ENCODE measurements around the gene MBOAT1.

Gene MBOAT1

GRCh38 chr6:20198775-20199174 lies 13.5 kb downstream of the MBOAT1 start:
- Histone ChIP-seq H3K9ac (ENCODE audit: low read length) (no peak overlapping the region), H3K27ac (ENCODE audit: low read length) (no peak overlapping the region)

GRCh38 chr6:20198156-20198774 lies 14.0 kb downstream of the MBOAT1 start:
- Histone ChIP-seq H3K27me3 (ENCODE audit: control insufficient read depth, insufficient read depth, low read length) (no peaks in the 10 kb centered on the region), H3K27ac (ENCODE audit: low read length) (no peak overlapping the region), H3K9me3 (ENCODE audit: control insufficient read depth, low read depth, low read length) (no peaks in the 10 kb centered on the region), H3K36me3 (ENCODE audit: control insufficient read depth, low read depth, low read length) (no peaks in the 10 kb centered on the region), H3K9ac (ENCODE audit: low read length) (no peak overlapping the region), H3K4me1 (ENCODE audit: control insufficient read depth, low read depth, low read length) (peaks cover 17% of the 10 kb centered on the region), H3K4me3 (ENCODE audit: low read length) (no peak overlapping the region)

More at GRCh38 chr6:20198775-20199174, 13.5 kb downstream of the MBOAT1 start:
- no peaks in the 10 kb centered on the region for H3K27me3 ChIP-seq (ENCODE audit: control insufficient read depth, insufficient read depth, low read length)
- peaks cover 17% of the 10 kb centered on the region for H3K4me1 ChIP-seq (ENCODE audit: control insufficient read depth, low read depth, low read length)
- H3K36me3 ChIP-seq (ENCODE audit: control insufficient read depth, low read depth, low read length) = no peaks in the 10 kb centered on the region
- no peaks in the 10 kb centered on the region for H3K9me3 ChIP-seq (ENCODE audit: control insufficient read depth, low read depth, low read length)
- no peak overlapping the region for H3K4me3 ChIP-seq (ENCODE audit: low read length)

GRCh38 chr6:20197251-20197650 lies 15.0 kb downstream of the MBOAT1 start:
- H3K27me3 ChIP-seq (ENCODE audit: control insufficient read depth, insufficient read depth, low read length) = no peaks in the 10 kb centered on the region
- no peak overlapping the region for H3K4me3 ChIP-seq (ENCODE audit: low read length)
- no peaks in the 10 kb centered on the region for H3K36me3 ChIP-seq (ENCODE audit: control insufficient read depth, low read depth, low read length)
- H3K9me3 ChIP-seq (ENCODE audit: control insufficient read depth, low read depth, low read length) = no peaks in the 10 kb centered on the region
- peaks cover 17% of the 10 kb centered on the region for H3K4me1 ChIP-seq (ENCODE audit: control insufficient read depth, low read depth, low read length)
- H3K27ac ChIP-seq (ENCODE audit: low read length) = no peak overlapping the region
- H3K9ac ChIP-seq (ENCODE audit: low read length) = no peak overlapping the region

GRCh38 chr6:20192625-20193024 lies 19.6 kb downstream of the MBOAT1 start:
- no peaks in the 10 kb centered on the region for H3K27me3 ChIP-seq (ENCODE audit: control insufficient read depth, insufficient read depth, low read length)
- no peaks in the 10 kb centered on the region for H3K9me3 ChIP-seq (ENCODE audit: control insufficient read depth, low read depth, low read length)
- no peak overlapping the region for H3K4me3 ChIP-seq (ENCODE audit: low read length)
- no peak overlapping the region for H3K9ac ChIP-seq (ENCODE audit: low read length)
- H3K27ac ChIP-seq (ENCODE audit: low read length) = no peak overlapping the region
- peaks cover 8% of the 10 kb centered on the region for H3K4me1 ChIP-seq (ENCODE audit: control insufficient read depth, low read depth, low read length)
- H3K36me3 ChIP-seq (ENCODE audit: control insufficient read depth, low read depth, low read length) = no peaks in the 10 kb centered on the region

- no peak overlapping the region for H3K9ac ChIP-seq (ENCODE audit: low read length)
- H3K4me1 ChIP-seq (ENCODE audit: control insufficient read depth, low read depth, low read length) = peaks cover 2% of the 10 kb centered on the region
- H3K36me3 ChIP-seq (ENCODE audit: control insufficient read depth, low read depth, low read length) = no peaks in the 10 kb centered on the region
- no peak overlapping the region for H3K4me3 ChIP-seq (ENCODE audit: low read length)
- H3K27ac ChIP-seq (ENCODE audit: low read length) = no peak overlapping the region
- H3K27me3 ChIP-seq (ENCODE audit: control insufficient read depth, insufficient read depth, low read length) = no peaks in the 10 kb centered on the region
- H3K9me3 ChIP-seq (ENCODE audit: control insufficient read depth, low read depth, low read length) = no peaks in the 10 kb centered on the region
Measured at GRCh38 chr6:20191992-20192391, 20.3 kb downstream of the MBOAT1 start.

GRCh38 chr6:20188630-20189075 lies 23.6 kb downstream of the MBOAT1 start:
- H3K36me3 ChIP-seq (ENCODE audit: control insufficient read depth, low read depth, low read length) = no peaks in the 10 kb centered on the region
- H3K4me3 ChIP-seq (ENCODE audit: low read length) = no peak overlapping the region
- H3K9ac ChIP-seq (ENCODE audit: low read length) = no peak overlapping the region
- H3K27ac ChIP-seq (ENCODE audit: low read length) = no peak overlapping the region
- H3K9me3 ChIP-seq (ENCODE audit: control insufficient read depth, low read depth, low read length) = no peaks in the 10 kb centered on the region
- no peaks in the 10 kb centered on the region for H3K27me3 ChIP-seq (ENCODE audit: control insufficient read depth, insufficient read depth, low read length)
- H3K4me1 ChIP-seq (ENCODE audit: control insufficient read depth, low read depth, low read length) = no peaks in the 10 kb centered on the region

GRCh38 chr6:20186981-20187380 lies 25.3 kb downstream of the MBOAT1 start:
- Histone ChIP-seq H3K27ac (ENCODE audit: low read length) (no peak overlapping the region), H3K4me3 (ENCODE audit: low read length) (no peak overlapping the region)

GRCh38 chr6:20183706-20184105 lies 28.6 kb downstream of the MBOAT1 start:
- H3K4me3 ChIP-seq (ENCODE audit: low read length) = no peak overlapping the region
- no peaks in the 10 kb centered on the region for H3K4me1 ChIP-seq (ENCODE audit: control insufficient read depth, low read depth, low read length)
- no peaks in the 10 kb centered on the region for H3K27me3 ChIP-seq (ENCODE audit: control insufficient read depth, insufficient read depth, low read length)
- H3K9ac ChIP-seq (ENCODE audit: low read length) = no peak overlapping the region
- H3K9me3 ChIP-seq (ENCODE audit: control insufficient read depth, low read depth, low read length) = no peaks in the 10 kb centered on the region
- no peak overlapping the region for H3K27ac ChIP-seq (ENCODE audit: low read length)
- no peaks in the 10 kb centered on the region for H3K36me3 ChIP-seq (ENCODE audit: control insufficient read depth, low read depth, low read length)

More at GRCh38 chr6:20186981-20187380, 25.3 kb downstream of the MBOAT1 start:
- H3K36me3 ChIP-seq (ENCODE audit: control insufficient read depth, low read depth, low read length) = no peaks in the 10 kb centered on the region
- H3K27me3 ChIP-seq (ENCODE audit: control insufficient read depth, insufficient read depth, low read length) = no peaks in the 10 kb centered on the region
- no peak overlapping the region for H3K9ac ChIP-seq (ENCODE audit: low read length)
- no peaks in the 10 kb centered on the region for H3K4me1 ChIP-seq (ENCODE audit: control insufficient read depth, low read depth, low read length)
- no peaks in the 10 kb centered on the region for H3K9me3 ChIP-seq (ENCODE audit: control insufficient read depth, low read depth, low read length)

- no peaks in the 10 kb centered on the region for H3K27me3 ChIP-seq (ENCODE audit: control insufficient read depth, insufficient read depth, low read length)
- H3K9me3 ChIP-seq (ENCODE audit: control insufficient read depth, low read depth, low read length) = no peaks in the 10 kb centered on the region
- H3K9ac ChIP-seq (ENCODE audit: low read length) = no peak overlapping the region
- no peak overlapping the region for H3K4me3 ChIP-seq (ENCODE audit: low read length)
- H3K27ac ChIP-seq (ENCODE audit: low read length) = no peak overlapping the region
- no peaks in the 10 kb centered on the region for H3K4me1 ChIP-seq (ENCODE audit: control insufficient read depth, low read depth, low read length)
- H3K36me3 ChIP-seq (ENCODE audit: control insufficient read depth, low read depth, low read length) = no peaks in the 10 kb centered on the region
Measured at GRCh38 chr6:20182926-20183521, 29.2 kb downstream of the MBOAT1 start.

- H3K9ac ChIP-seq (ENCODE audit: low read length) = no peak overlapping the region
- H3K4me3 ChIP-seq (ENCODE audit: low read length) = no peak overlapping the region
- H3K27ac ChIP-seq (ENCODE audit: low read length) = no peak overlapping the region
- H3K4me1 ChIP-seq (ENCODE audit: control insufficient read depth, low read depth, low read length) = no peaks in the 10 kb centered on the region
- H3K36me3 ChIP-seq (ENCODE audit: control insufficient read depth, low read depth, low read length) = no peaks in the 10 kb centered on the region
- H3K27me3 ChIP-seq (ENCODE audit: control insufficient read depth, insufficient read depth, low read length) = no peaks in the 10 kb centered on the region
- no peaks in the 10 kb centered on the region for H3K9me3 ChIP-seq (ENCODE audit: control insufficient read depth, low read depth, low read length)
Measured at GRCh38 chr6:20182069-20182468, 30.2 kb downstream of the MBOAT1 start.

GRCh38 chr6:20180935-20181334 lies 31.3 kb downstream of the MBOAT1 start:
- no peaks in the 10 kb centered on the region for H3K9me3 ChIP-seq (ENCODE audit: control insufficient read depth, low read depth, low read length)
- H3K36me3 ChIP-seq (ENCODE audit: control insufficient read depth, low read depth, low read length) = no peaks in the 10 kb centered on the region
- H3K4me1 ChIP-seq (ENCODE audit: control insufficient read depth, low read depth, low read length) = no peaks in the 10 kb centered on the region
- H3K4me3 ChIP-seq (ENCODE audit: low read length) = no peak overlapping the region
- no peak overlapping the region for H3K27ac ChIP-seq (ENCODE audit: low read length)
- H3K27me3 ChIP-seq (ENCODE audit: control insufficient read depth, insufficient read depth, low read length) = no peaks in the 10 kb centered on the region
- no peak overlapping the region for H3K9ac ChIP-seq (ENCODE audit: low read length)

Data from iPS-18a (cell line).